Right atrium auricular region (tissue), 2 donors: Measurements from ENCODE around the gene PRLR. TPM values are rescaled to one million over a fixed set of nuclear protein-coding genes. Genes with fewer than 3 reads are reported as not detected.
"Not testable (repeated sequence)": the region's sequence is repeated elsewhere in the genome, so short reads cannot be mapped to it uniquely, and the experiment has no call there.

Experiments
- DNase-seq: peaks from one replicate; pipeline ENCODE4 v3.0.0-alpha.2; 2019; ENCODE audit warnings: low spot score
- H3K27ac ChIP-seq, 2 donors: fragments of 200-600 bp; sonication (generic); 1 replicate in 1 of 2; 2 replicates in 1 of 2; pipeline ENCODE4 v1.5.1; 2016 to 2019
- H3K27me3 ChIP-seq, 2 donors: fragments of 200-600 bp; sonication (generic); one replicate each; pipeline versions ENCODE4 v1.5.1 to v1.6.0; 2017 to 2019
- H3K36me3 ChIP-seq: fragments of 200-600 bp; sonication (generic); one replicate; pipeline ENCODE4 v1.5.1; 2016
- H3K4me1 ChIP-seq, 2 donors: fragments of 200-600 bp; sonication (generic); one replicate each; pipeline versions ENCODE4 v1.5.1 to v1.6.0; 2017 to 2019
- H3K4me3 ChIP-seq, 2 donors: fragments of 200-600 bp; sonication (generic); 1 replicate in 1 of 2; 2 replicates in 1 of 2; pipeline ENCODE4 v1.5.1; 2017 to 2019; ENCODE audit warnings: mild to moderate bottlenecking in 1 of 2, moderate library complexity in 1 of 2
- H3K9me3 ChIP-seq, 2 donors: fragments of 200-600 bp; sonication (generic); one replicate each; pipeline ENCODE4 v1.5.1; 2019
- CTCF ChIP-seq, 2 donors: fragments of 200-600 bp; sonication (generic); IDR thresholded peaks; one replicate each; pipeline ENCODE4 v1.5.1; 2019; ENCODE audit warnings: antibody characterized with exemption in 2 of 2
- total RNA-seq, 2 donors: library from RNA; depleted of rRNA; stranded (reverse); fragments of >200 nt; gene quantifications; one replicate each; pipeline ENCODE4 v1.1.0, GENCODE V29; 2016

PRLR gene
- total RNA-seq, 2 donors from 2014 or later = 0.15 to 0.31 TPM

GRCh38 chr5:35195472-35195852 is 34.8 kb downstream of the PRLR start:
- no peaks in the 10 kb centered on the region for H3K9me3 ChIP-seq
- H3K36me3 ChIP-seq = no peaks in the 10 kb centered on the region
- no peak for DNase-seq
- no peak overlapping the region for H3K4me3 ChIP-seq
- peaks cover 0 to 17% of the 10 kb centered on the region in 2 donors for H3K4me1 ChIP-seq
- H3K27me3 ChIP-seq = no peaks in the 10 kb centered on the region
- no peak for TF ChIP-seq CTCF (IDR thresholded peaks at IDR 0.05)
- H3K27ac ChIP-seq = no peak overlapping the region

- no peak for DNase-seq
- Histone ChIP-seq H3K4me3 (no peak overlapping the region), H3K4me1 (peaks cover 0 to 17% of the 10 kb centered on the region in 2 donors), H3K36me3 (no peaks in the 10 kb centered on the region), H3K27me3 (no peaks in the 10 kb centered on the region), H3K27ac (no peak overlapping the region), H3K9me3 (no peaks in the 10 kb centered on the region)
- TF ChIP-seq CTCF (IDR thresholded peaks at IDR 0.05) = no peak
Measured at GRCh38 chr5:35194635-35195471, 35.4 kb downstream of the PRLR start.

GRCh38 chr5:35192506-35192905 is 37.8 kb downstream of the PRLR start:
- H3K4me3 ChIP-seq = no peak overlapping the region
- no peaks in the 10 kb centered on the region for H3K36me3 ChIP-seq
- H3K4me1 ChIP-seq = no peaks in the 10 kb centered on the region
- DNase-seq = no peak
- no peak overlapping the region for H3K27ac ChIP-seq
- no peak for TF ChIP-seq CTCF (IDR thresholded peaks at IDR 0.05)
- no peaks in the 10 kb centered on the region for H3K27me3 ChIP-seq
- H3K9me3 ChIP-seq = no peaks in the 10 kb centered on the region

GRCh38 chr5:35189801-35190200 is 40.5 kb downstream of the PRLR start:
- H3K27me3 ChIP-seq, H3K36me3 ChIP-seq, H3K9me3 ChIP-seq, H3K4me1 ChIP-seq, DNase-seq, H3K4me3 ChIP-seq, H3K27ac ChIP-seq: not testable (repeated sequence)

- no peak for TF ChIP-seq CTCF (IDR thresholded peaks at IDR 0.05)
- no peaks in the 10 kb centered on the region for H3K9me3 ChIP-seq
- no peak for DNase-seq
- H3K4me1 ChIP-seq = no peaks in the 10 kb centered on the region
- H3K36me3 ChIP-seq = no peaks in the 10 kb centered on the region
- no peak overlapping the region for H3K27ac ChIP-seq
- no peak overlapping the region for H3K4me3 ChIP-seq
- H3K27me3 ChIP-seq = no peaks in the 10 kb centered on the region
Measured at GRCh38 chr5:35188031-35188457, 42.2 kb downstream of the PRLR start.

- H3K27ac ChIP-seq, H3K4me1 ChIP-seq, H3K9me3 ChIP-seq, DNase-seq, H3K36me3 ChIP-seq, H3K27me3 ChIP-seq, H3K4me3 ChIP-seq: not testable (repeated sequence)
Measured at GRCh38 chr5:35187621-35188020, 42.7 kb downstream of the PRLR start.

- Histone ChIP-seq H3K4me1 (no peaks in the 10 kb centered on the region), H3K27ac (no peak overlapping the region), H3K4me3 (no peak overlapping the region), H3K9me3 (no peaks in the 10 kb centered on the region), H3K36me3 (no peaks in the 10 kb centered on the region), H3K27me3 (no peaks in the 10 kb centered on the region)
- no peak for DNase-seq
- no peak for TF ChIP-seq CTCF (IDR thresholded peaks at IDR 0.05)
Measured at GRCh38 chr5:35186749-35187148, 43.5 kb downstream of the PRLR start.
